ENCODE measurements around the gene SLC25A42. TPM values are rescaled to one million over a fixed set of nuclear protein-coding genes. Genes with fewer than 3 reads are reported as not detected.

SLC25A42 gene
- total and polyA plus RNA-seq, 2 donors (not counting 3 experiments of a cell fraction or from before 2014, with no cell fraction given) = 6.2 to 6.3 TPM

- no peaks in the 10 kb centered on the region for H3K36me3 ChIP-seq (ENCODE audit: control insufficient read depth in 2 of 2, extremely low read depth in 1 of 2, insufficient read depth in 2 of 2, low read length in 2 of 2)
- BruUV-seq (replicated peaks) = no TSS peak
- dilution Hi-C loops (cut with MboI; ENCODE audit: extremely low pct_ligation_motif_present, low sequenced_read_pairs) = no loop called here
- no peak for TF ChIP-seq FOS (IDR thresholded peaks at IDR 0.05; ENCODE audit: borderline replicate concordance, insufficient read depth, low read length)
- TF ChIP-seq EZH2 (IDR thresholded peaks at IDR 0.05; ENCODE audit: borderline replicate concordance, low read depth, low read length, severe bottlenecking) = no peak
- no peak for TF ChIP-seq POLR2A (IDR thresholded peaks at IDR 0.05; ENCODE audit: low read depth, low read length)
- TF ChIP-seq GATA2 (IDR thresholded peaks at IDR 0.05; ENCODE audit: insufficient read depth, insufficient read length, low read depth, low read length) = no peak
- H3K4me1 ChIP-seq (ENCODE audit: control insufficient read depth, extremely low read depth, insufficient read depth, low read length) = no peaks in the 10 kb centered on the region
- H4K20me1 ChIP-seq (replicated peaks; ENCODE audit: control insufficient read depth, extremely low read depth, insufficient read depth, low read length) = no peaks in the 10 kb centered on the region
- H3K27me3 ChIP-seq (ENCODE audit: control insufficient read depth in 2 of 2, insufficient read depth in 2 of 2, low read length in 2 of 2) = no peaks in the 10 kb centered on the region
- DNase-seq (ENCODE audit: low read depth, low spot score) (no peak), FAIRE-seq (no peak)
- POLR2A ChIA-PET = no interaction called here
- no peak overlapping the region for H3K4me2 ChIP-seq (ENCODE audit: insufficient read depth, low read length)
- CTCF ChIA-PET = interaction anchor here (1.2 to 4.6 kb wide), 3 partner anchors 9 to 19 kb away, joined by 4 to 31 read pairs (median 23); no protein-coding TSS in a partner anchor
- H3K27ac ChIP-seq (ENCODE audit: insufficient read depth, low read depth, low read length) = no peak overlapping the region
- no peaks in the 10 kb centered on the region for H3K79me2 ChIP-seq (ENCODE audit: control insufficient read depth, insufficient read depth, low read length)
- H3K9ac ChIP-seq (replicated peaks; ENCODE audit: extremely low read depth, insufficient read depth, low read length) = no peak overlapping the region
- H3K9me3 ChIP-seq (replicated peaks; ENCODE audit: control insufficient read depth, insufficient read depth, low read length) = no peaks in the 10 kb centered on the region
- intact Hi-C loops (cut with micrococcal nuclease) = no loop called here
- H3K9me1 ChIP-seq (replicated peaks; ENCODE audit: control insufficient read depth, extremely low read depth, insufficient read depth, low read length) = no peaks in the 10 kb centered on the region
- no peak overlapping the region for H3K4me3 ChIP-seq (replicated peaks in 1 of 3; ENCODE audit: insufficient read depth in 1 of 3, low read depth in 1 of 3, low read length in 3 of 3)
- H2AFZ ChIP-seq (ENCODE audit: low read depth, low read length) = no peak overlapping the region
Observed at GRCh38 chr19:19155495-19156219, 91.9 kb downstream of the SLC25A42 start.

- Histone ChIP-seq H3K79me2 (ENCODE audit: control insufficient read depth, insufficient read depth, low read length) (no peaks in the 10 kb centered on the region), H3K36me3 (ENCODE audit: control insufficient read depth in 2 of 2, extremely low read depth in 1 of 2, insufficient read depth in 2 of 2, low read length in 2 of 2) (no peaks in the 10 kb centered on the region), H3K27ac (ENCODE audit: insufficient read depth, low read depth, low read length) (no peak overlapping the region), H3K9me1 (replicated peaks; ENCODE audit: control insufficient read depth, extremely low read depth, insufficient read depth, low read length) (no peaks in the 10 kb centered on the region), H4K20me1 (replicated peaks; ENCODE audit: control insufficient read depth, extremely low read depth, insufficient read depth, low read length) (no peaks in the 10 kb centered on the region), H3K27me3 (ENCODE audit: control insufficient read depth in 2 of 2, insufficient read depth in 2 of 2, low read length in 2 of 2) (no peaks in the 10 kb centered on the region), H3K9me3 (replicated peaks; ENCODE audit: control insufficient read depth, insufficient read depth, low read length) (no peaks in the 10 kb centered on the region), H3K4me1 (ENCODE audit: control insufficient read depth, extremely low read depth, insufficient read depth, low read length) (no peaks in the 10 kb centered on the region), H3K4me2 (ENCODE audit: insufficient read depth, low read length) (no peak overlapping the region), H3K9ac (replicated peaks; ENCODE audit: extremely low read depth, insufficient read depth, low read length) (no peak overlapping the region), H3K4me3 (replicated peaks in 1 of 3; ENCODE audit: insufficient read depth in 1 of 3, low read depth in 1 of 3, low read length in 3 of 3) (no peak overlapping the region), H2AFZ (ENCODE audit: low read depth, low read length) (no peak overlapping the region)
- CTCF ChIA-PET = interaction anchor here (0.6 to 4.6 kb wide), 3 partner anchors 11 to 240 kb away, joined by 3 to 31 read pairs (median 23); no protein-coding TSS in a partner anchor
- intact Hi-C loops (cut with micrococcal nuclease) (no loop called here), dilution Hi-C loops (cut with MboI; ENCODE audit: extremely low pct_ligation_motif_present, low sequenced_read_pairs) (no loop called here)
- POLR2A ChIA-PET = no interaction called here
- FAIRE-seq (peak; percentile 59), DNase-seq (ENCODE audit: low read depth, low spot score) (no peak)
- no peak for TF ChIP-seq POLR2AphosphoS5 (IDR thresholded peaks at IDR 0.05; ENCODE audit: insufficient read depth, low read depth, low read length)
- no peak for TF ChIP-seq EZH2 (IDR thresholded peaks at IDR 0.05; ENCODE audit: borderline replicate concordance, low read depth, low read length, severe bottlenecking)
- no peak for TF ChIP-seq MYC (IDR thresholded peaks at IDR 0.05; ENCODE audit: low read depth, low read length)
- no TSS peak for BruUV-seq (replicated peaks)
Observed at GRCh38 chr19:19157808-19158207, 94.0 kb downstream of the SLC25A42 start.
